Adrenal gland (tissue), 12 donors: ENCODE measurements around the gene DOCK1. TPM values are rescaled to one million over a fixed set of nuclear protein-coding genes. Genes with fewer than 3 reads are reported as not detected.

Source experiments
- DNase-seq, 7 donors: peaks; one replicate each; pipeline ENCODE4 v3.0.0-alpha.2; 2019 to 2020
- H3K27ac ChIP-seq, 5 donors: fragments of 200-600 bp; sonication (generic) in 4 of 5; 1 replicate in 3 of 5; 2 replicates in 2 of 5; pipeline versions ENCODE4 v1.5.1 to v1.8.0; 2016 to 2020; ENCODE audit warnings: mild to moderate bottlenecking in 1 of 5
- H3K27me3 ChIP-seq: fragments of 200-600 bp; 2 replicates; pipeline ENCODE4 v1.8.0; 2021
- H3K36me3 ChIP-seq, 2 donors: fragments of 200-600 bp; replicated peaks in 1 of 2; 1 replicate in 1 of 2; 2 replicates in 1 of 2; pipeline versions ENCODE4 v1.5.1 to v1.8.0; 2018 to 2022
- H3K4me1 ChIP-seq, 2 donors: fragments of 200-600 bp; replicated peaks in 1 of 2; 1 replicate in 1 of 2; 2 replicates in 1 of 2; pipeline versions ENCODE4 v1.5.1 to v1.8.0; 2018 to 2021
- H3K4me3 ChIP-seq, 4 donors: fragments of 200-600 bp; sonication (generic) in 3 of 4; one replicate each; pipeline ENCODE4 v1.5.1; 2016 to 2018
- H3K9me3 ChIP-seq, 3 donors: fragments of 200-600 bp; sonication (generic) in 1 of 3; replicated peaks in 1 of 3; 1 replicate in 2 of 3; 2 replicates in 1 of 3; pipeline versions ENCODE4 v1.5.1 to v1.8.0; 2016 to 2021
- POLR2A ChIP-seq, 2 donors: fragments of 450-650 bp; IDR thresholded peaks; one replicate each; pipeline ENCODE4 v1.6.1; 2017; ENCODE audit warnings: antibody characterized with exemption in 2 of 2, mild to moderate bottlenecking in 2 of 2, moderate library complexity in 1 of 2
- WGBS, 4 donors: extraction: QIAGEN DNeasy Blood & Tissue Kit in 2 of 4; methylation state at CpG; one replicate each; pipeline versions ENCODE4 v1.1.5 to v1.1.7; 2013 to 2017; 5-methylcytosine and 5-hydroxymethylcytosine counted together
- intact Hi-C, 2 donors: fragments of 100-400 bp; cut with DNase I; formaldehyde crosslinking; loops; one replicate each; pipeline versions ENCODE4 v1.14.1 to v1.15.0; 2022 to 2023
- polyA plus RNA-seq, 3 donors: library from polyadenylated mRNA; stranded (reverse); fragments of 200-250 nt in 2 of 3; fragments of 350-450 nt in 1 of 3; fragmentation: Illumina TruSeq in 1 of 3; extraction: RNeasy Lipid Tissue Mini Kit (QIAGEN cat#74804) in 1 of 3; gene quantifications; one replicate each; pipeline ENCODE4 v1.2.3, GENCODE V29; 2013 to 2014
- total RNA-seq, 9 donors: library from RNA; depleted of rRNA in 4 of 9; stranded (reverse); fragments of >200 nt in 4 of 9; fragments of 120-200 nt in 1 of 9; fragmentation: NEBNext Ultra II Directional in 1 of 9; extraction: Animal tissue kit (Norgen Biotek cat#: 25700) in 1 of 9; gene quantifications; one replicate each; pipeline versions ENCODE4 v1.1.0 to v1.2.4, GENCODE V29; 2013 to 2023
- TF ChIP-seq, protein P1 (sequence below), 6 experiments: fragments of 450-650 bp in 4 of 6; fragments of 200-600 bp in 2 of 6; sonication (generic) in 1 of 6; IDR thresholded peaks; 1 replicate in 5 of 6; 2 replicates in 1 of 6; pipeline versions ENCODE4 v1.5.1 to v1.8.0; 2016 to 2021; ENCODE audit warnings: antibody characterized with exemption in 6 of 6, mild to moderate bottlenecking in 2 of 6, moderate library complexity in 1 of 6
- donor health status: healthy with polysubstance abuse.
- donor health status: Bipolar disorder and iron deficiency.
- donor health status: DM: yes; HTN: yes; CAD: no.
- donor health status: DM: no; HTN: no; CAD: no.
- donor health status: DM: no; HTN: no; CAD: no.
- donor health status: DM: yes; HTN: yes; CAD: no.

DOCK1 gene
- total and polyA plus RNA-seq, 12 donors: 8.1 to 30.4 (median 21.6) TPM

DNA sequence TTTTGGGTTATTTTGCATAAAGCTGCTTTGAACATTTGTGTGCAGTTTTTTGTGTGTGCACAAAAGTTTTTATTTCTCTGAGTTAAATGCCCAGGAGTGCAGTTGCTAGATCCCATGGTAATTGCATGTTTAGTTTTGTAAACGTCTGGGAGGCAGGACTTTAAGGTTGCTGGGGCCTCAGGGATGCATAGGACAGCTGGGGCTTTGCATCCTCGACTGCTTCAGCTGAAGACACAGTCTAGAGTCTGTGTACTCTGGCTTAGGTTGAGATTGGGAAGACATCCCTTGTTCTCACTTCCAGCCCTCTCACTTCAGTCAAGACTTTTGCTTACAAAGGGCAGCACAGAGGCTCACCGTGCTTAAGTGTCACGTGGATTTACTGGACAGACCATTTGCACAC, 385.6 kb downstream of the DOCK1 start:
- DNase-seq: no peak
- Histone ChIP-seq H3K27me3 (no peaks in the 10 kb centered on the region), H3K4me3 (no peak overlapping the region), H3K27ac (no peak overlapping the region), H3K36me3 (no peaks in the 10 kb centered on the region), H3K9me3 (peaks cover 0 to 11% (median 0%) of the 10 kb centered on the region in 3 donors), H3K4me1 (no peaks in the 10 kb centered on the region)
- intact Hi-C loops: no loop called here
- WGBS, 4 donors: 77 to 92% (median 81%) methylated on average over 4 of the region's 4 CpGs
- TF ChIP-seq, protein P1, sequence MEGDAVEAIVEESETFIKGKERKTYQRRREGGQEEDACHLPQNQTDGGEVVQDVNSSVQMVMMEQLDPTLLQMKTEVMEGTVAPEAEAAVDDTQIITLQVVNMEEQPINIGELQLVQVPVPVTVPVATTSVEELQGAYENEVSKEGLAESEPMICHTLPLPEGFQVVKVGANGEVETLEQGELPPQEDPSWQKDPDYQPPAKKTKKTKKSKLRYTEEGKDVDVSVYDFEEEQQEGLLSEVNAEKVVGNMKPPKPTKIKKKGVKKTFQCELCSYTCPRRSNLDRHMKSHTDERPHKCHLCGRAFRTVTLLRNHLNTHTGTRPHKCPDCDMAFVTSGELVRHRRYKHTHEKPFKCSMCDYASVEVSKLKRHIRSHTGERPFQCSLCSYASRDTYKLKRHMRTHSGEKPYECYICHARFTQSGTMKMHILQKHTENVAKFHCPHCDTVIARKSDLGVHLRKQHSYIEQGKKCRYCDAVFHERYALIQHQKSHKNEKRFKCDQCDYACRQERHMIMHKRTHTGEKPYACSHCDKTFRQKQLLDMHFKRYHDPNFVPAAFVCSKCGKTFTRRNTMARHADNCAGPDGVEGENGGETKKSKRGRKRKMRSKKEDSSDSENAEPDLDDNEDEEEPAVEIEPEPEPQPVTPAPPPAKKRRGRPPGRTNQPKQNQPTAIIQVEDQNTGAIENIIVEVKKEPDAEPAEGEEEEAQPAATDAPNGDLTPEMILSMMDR (IDR thresholded peaks at IDR 0.05): no peak
- no peak for TF ChIP-seq POLR2A (IDR thresholded peaks at IDR 0.05)

DNA sequence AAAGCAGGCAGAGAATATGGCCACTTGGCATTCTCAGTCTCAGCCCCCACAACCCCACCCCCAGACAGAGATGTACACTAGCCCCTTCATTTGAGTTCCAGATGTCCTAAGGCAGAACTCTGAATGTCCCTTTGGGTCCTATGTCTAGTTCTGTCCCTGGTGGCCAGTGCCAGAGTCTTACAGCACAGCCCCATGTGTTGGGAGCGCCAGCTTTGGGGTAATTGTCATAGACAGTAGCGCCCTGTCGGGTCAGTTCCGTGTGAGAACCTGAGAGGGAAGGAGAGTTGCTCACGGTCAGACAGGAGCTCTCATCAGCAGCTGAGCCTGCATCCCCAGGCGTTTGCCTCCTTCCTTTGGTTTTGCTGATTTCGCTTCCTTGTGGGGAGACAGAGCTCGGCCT, 386.1 kb downstream of the DOCK1 start:
- no peak for DNase-seq
- H3K4me1 ChIP-seq: no peaks in the 10 kb centered on the region
- no peak overlapping the region for H3K4me3 ChIP-seq
- WGBS, 4 donors: 88 to 92% (median 90%) methylated on average over 8 of the region's 8 CpGs
- peaks cover 0 to 11% (median 0%) of the 10 kb centered on the region in 3 donors for H3K9me3 ChIP-seq
- TF ChIP-seq, protein P1 (IDR thresholded peaks at IDR 0.05): no peak
- no peak for TF ChIP-seq POLR2A (IDR thresholded peaks at IDR 0.05)
- H3K27ac ChIP-seq: no peak overlapping the region
- intact Hi-C loops: no loop called here
- no peaks in the 10 kb centered on the region for H3K36me3 ChIP-seq
- no peaks in the 10 kb centered on the region for H3K27me3 ChIP-seq

DNA sequence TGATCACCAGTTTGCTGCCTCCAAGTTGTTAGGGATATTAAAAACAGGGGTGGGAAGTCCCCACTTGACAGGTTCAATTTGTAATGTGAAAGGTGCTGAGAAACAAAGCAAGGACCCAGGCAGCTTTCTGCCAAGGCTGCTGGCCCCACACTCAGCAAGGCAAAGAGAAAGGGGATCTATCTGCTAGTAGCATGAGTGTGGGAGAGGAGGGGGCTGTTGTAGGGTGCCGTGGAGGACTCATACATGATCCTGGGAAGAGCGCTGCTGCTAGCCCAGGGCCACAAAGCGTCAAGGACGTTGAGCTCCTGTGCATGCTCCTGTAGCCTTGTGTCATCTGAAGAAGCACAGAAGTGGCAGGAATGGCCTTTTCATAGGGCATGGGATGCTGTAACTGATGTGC, 387.7 kb downstream of the DOCK1 start:
- 87 to 95% (median 92%) methylated on average over 4 of the region's 4 CpGs for WGBS, 4 donors
- H3K27ac ChIP-seq: no peak overlapping the region
- H3K36me3 ChIP-seq: no peaks in the 10 kb centered on the region
- H3K4me3 ChIP-seq: no peak overlapping the region
- no peaks in the 10 kb centered on the region for H3K27me3 ChIP-seq
- intact Hi-C loops: no loop called here
- peaks cover 0 to 6% (median 0%) of the 10 kb centered on the region in 3 donors for H3K9me3 ChIP-seq
- no peaks in the 10 kb centered on the region for H3K4me1 ChIP-seq
- no peak for TF ChIP-seq POLR2A (IDR thresholded peaks at IDR 0.05)
- TF ChIP-seq, protein P1 (IDR thresholded peaks at IDR 0.05): no peak
- no peak for DNase-seq

DNA sequence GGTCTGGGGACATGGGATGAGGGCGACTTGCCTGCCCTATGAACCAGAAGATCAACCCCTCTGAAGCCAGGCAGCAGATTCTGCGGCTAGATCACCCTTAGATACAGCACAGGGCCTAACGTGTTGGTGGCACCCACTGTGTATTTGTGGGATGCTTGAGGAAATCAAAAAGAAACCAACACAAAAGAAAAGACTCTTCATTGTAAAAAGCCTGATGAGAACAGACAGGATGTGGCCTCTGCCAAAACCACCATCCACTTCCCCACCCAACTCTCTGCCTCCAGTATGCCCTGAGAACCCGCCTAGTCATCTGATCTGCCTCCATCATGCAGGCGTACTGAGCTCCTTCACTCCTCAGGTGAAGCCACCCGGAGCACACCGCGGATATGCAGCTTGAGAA, 388.4 kb downstream of the DOCK1 start:
- Histone ChIP-seq H3K27ac (no peak overlapping the region), H3K27me3 (no peaks in the 10 kb centered on the region), H3K4me1 (no peaks in the 10 kb centered on the region), H3K9me3 (no peaks in the 10 kb centered on the region), H3K36me3 (no peaks in the 10 kb centered on the region), H3K4me3 (no peak overlapping the region)
- DNase-seq: no peak
- 81 to 91% (median 85%) methylated on average over 7 to 8 of the region's 8 CpGs for WGBS, 4 donors
- no peak for TF ChIP-seq POLR2A (IDR thresholded peaks at IDR 0.05)
- TF ChIP-seq, protein P1 (IDR thresholded peaks at IDR 0.05): no peak
- intact Hi-C loops: no loop called here
